ENCODE data around the gene KIF26A.

Gene KIF26A

GRCh38 chr14:104101651-104102281, 36.6 kb upstream of the KIF26A start:
- DNase-seq (ENCODE audit: low read depth) = no peak

GRCh38 chr14:104102282-104102914, 36.0 kb upstream of the KIF26A start:
- no peak for DNase-seq (ENCODE audit: low read depth)

- no peak for DNase-seq (ENCODE audit: low read depth)
Measured at GRCh38 chr14:104103061-104103445, 35.3 kb upstream of the KIF26A start.

GRCh38 chr14:104103446-104104075, 34.8 kb upstream of the KIF26A start:
- DNase-seq (ENCODE audit: low read depth) = no peak

- DNase-seq (ENCODE audit: low read depth) = no peak
Measured at GRCh38 chr14:104104076-104104901, 34.1 kb upstream of the KIF26A start.

- DNase-seq (ENCODE audit: low read depth) = no peak
Measured at GRCh38 chr14:104105071-104105821, 33.1 kb upstream of the KIF26A start.

GRCh38 chr14:104105822-104106470, 32.4 kb upstream of the KIF26A start:
- no peak for DNase-seq (ENCODE audit: low read depth)

GRCh38 chr14:104106471-104106991, 31.9 kb upstream of the KIF26A start:
- DNase-seq (ENCODE audit: low read depth) = no peak

GRCh38 chr14:104107101-104107581, 31.2 kb upstream of the KIF26A start:
- no peak for DNase-seq (ENCODE audit: low read depth)

GRCh38 chr14:104107611-104108569, 30.5 kb upstream of the KIF26A start:
- no peak for DNase-seq (ENCODE audit: low read depth)

GRCh38 chr14:104108570-104109541, 29.5 kb upstream of the KIF26A start:
- DNase-seq (ENCODE audit: low read depth) = no peak

- no peak for DNase-seq (ENCODE audit: low read depth)
Measured at GRCh38 chr14:104109731-104110361, 28.5 kb upstream of the KIF26A start.

- no peak for DNase-seq (ENCODE audit: low read depth)
Measured at GRCh38 chr14:104110491-104111209, 27.7 kb upstream of the KIF26A start.

GRCh38 chr14:104111301-104112112, 26.9 kb upstream of the KIF26A start:
- DNase-seq (ENCODE audit: low read depth) = no peak

GRCh38 chr14:104112113-104112505, 26.3 kb upstream of the KIF26A start:
- no peak for DNase-seq (ENCODE audit: low read depth)
